ENCODE measurements around the gene REM2. TPM values are rescaled to one million over a fixed set of nuclear protein-coding genes. Genes with fewer than 3 reads are reported as not detected.

The REM2 gene
- total RNA-seq, 4 donors from 2014 or later: 0.42 to 0.44 TPM; not detected in 2

GRCh38 chr14:22887990-22888378 lies 5.0 kb downstream of the REM2 start:
- peak overlapping the region in 1 of 4 donors; percentile 76 for H3K27ac ChIP-seq
- no peaks in the 10 kb centered on the region for H3K27me3 ChIP-seq
- peak overlapping the region in 1 of 4 donors; percentile 61 for H3K4me3 ChIP-seq
- H3K4me1 ChIP-seq: peaks cover 0 to 33% (median 10%) of the 10 kb centered on the region in 4 donors
- 88 to 100% methylated on average over 2 to 4 of the region's 5 CpGs for WGBS, 2 donors
- no peak for DNase-seq (ENCODE audit: low spot score in 2 of 2)
- H3K9me3 ChIP-seq: no peaks in the 10 kb centered on the region
- TF ChIP-seq CTCF (IDR thresholded peaks at IDR 0.05) (no peak), POLR2A (IDR thresholded peaks at IDR 0.05) (no peak), EP300 (IDR thresholded peaks at IDR 0.05) (no peak)
- H3K36me3 ChIP-seq: peaks cover 0 to 6% (median 0%) of the 10 kb centered on the region in 3 donors

DNA sequence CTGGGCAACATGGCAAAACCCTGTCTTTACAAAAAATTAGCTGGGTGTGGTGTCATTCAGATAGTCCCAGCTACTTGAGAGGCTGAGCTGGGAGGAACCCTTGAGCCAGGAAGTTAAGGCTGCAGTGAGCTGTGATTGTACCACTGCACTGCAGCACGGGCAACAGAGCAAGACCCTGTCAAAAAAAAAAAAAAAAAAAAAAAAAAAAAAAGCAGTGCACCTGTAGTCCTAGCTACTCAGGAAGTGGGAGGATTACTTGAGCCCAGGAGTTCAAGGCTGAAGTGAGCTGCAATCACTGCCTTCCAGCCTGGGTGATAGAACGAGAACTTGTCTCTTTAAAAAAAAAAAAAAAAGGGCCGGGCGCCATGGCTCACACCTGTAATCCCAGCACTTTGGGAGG lies 5.6 kb downstream of the REM2 start:
- peak overlapping the region in 1 of 4 donors; percentile 76 for H3K27ac ChIP-seq
- WGBS, 2 donors: 82% methylated on average over 4 of the region's 4 CpGs
- DNase-seq (ENCODE audit: low spot score in 2 of 2): no peak
- TF ChIP-seq POLR2A (IDR thresholded peaks at IDR 0.05) (no peak), EP300 (IDR thresholded peaks at IDR 0.05) (no peak), CTCF (IDR thresholded peaks at IDR 0.05) (no peak)
- peaks cover 0 to 6% (median 0%) of the 10 kb centered on the region in 3 donors for H3K36me3 ChIP-seq
- no peaks in the 10 kb centered on the region for H3K9me3 ChIP-seq
- H3K4me1 ChIP-seq: peaks cover 0 to 26% (median 8%) of the 10 kb centered on the region in 4 donors
- no peak overlapping the region for H3K4me3 ChIP-seq
- H3K27me3 ChIP-seq: no peaks in the 10 kb centered on the region

GRCh38 chr14:22890416-22890815 lies 7.4 kb downstream of the REM2 start:
- no peak for DNase-seq (ENCODE audit: low spot score in 2 of 2)
- WGBS, 2 donors: 82 to 83% methylated on average over 1 of the region's 1 CpG

GRCh38 chr14:22892488-22892887 lies 9.5 kb downstream of the REM2 start:
- Histone ChIP-seq H3K4me3 (no peak overlapping the region), H3K27ac (no peak overlapping the region), H3K9me3 (no peaks in the 10 kb centered on the region), H3K4me1 (peaks cover 0 to 10% (median 5%) of the 10 kb centered on the region in 4 donors), H3K36me3 (peaks cover 0 to 12% (median 0%) of the 10 kb centered on the region in 3 donors), H3K27me3 (no peaks in the 10 kb centered on the region)
- no peak for TF ChIP-seq POLR2A (IDR thresholded peaks at IDR 0.05)
- no peak for TF ChIP-seq CTCF (IDR thresholded peaks at IDR 0.05)
- TF ChIP-seq EP300 (IDR thresholded peaks at IDR 0.05): no peak
- no peak for DNase-seq (ENCODE audit: low spot score in 2 of 2)
- WGBS, 2 donors: 66 to 68% methylated on average over 7 of the region's 7 CpGs

More at GRCh38 chr14:22890416-22890815, 7.4 kb downstream of the REM2 start:
- TF ChIP-seq POLR2A (IDR thresholded peaks at IDR 0.05) (no peak), EP300 (IDR thresholded peaks at IDR 0.05) (no peak), CTCF (IDR thresholded peaks at IDR 0.05) (no peak)
- no peak overlapping the region for H3K4me3 ChIP-seq
- H3K4me1 ChIP-seq: peaks cover 0 to 25% (median 8%) of the 10 kb centered on the region in 4 donors
- H3K27ac ChIP-seq: no peak overlapping the region
- no peaks in the 10 kb centered on the region for H3K9me3 ChIP-seq
- peaks cover 0 to 6% (median 0%) of the 10 kb centered on the region in 3 donors for H3K36me3 ChIP-seq
- no peaks in the 10 kb centered on the region for H3K27me3 ChIP-seq

GRCh38 chr14:22893706-22894105 lies 10.7 kb downstream of the REM2 start:
- Histone ChIP-seq H3K4me3 (no peak overlapping the region), H3K4me1 (no peaks in the 10 kb centered on the region), H3K27ac (no peak overlapping the region), H3K9me3 (no peaks in the 10 kb centered on the region), H3K27me3 (no peaks in the 10 kb centered on the region), H3K36me3 (peaks cover 0 to 12% (median 0%) of the 10 kb centered on the region in 3 donors)
- WGBS, 2 donors: 95 to 96% methylated on average over 4 of the region's 4 CpGs
- TF ChIP-seq POLR2A (IDR thresholded peaks at IDR 0.05) (no peak), CTCF (IDR thresholded peaks at IDR 0.05) (no peak), EP300 (IDR thresholded peaks at IDR 0.05) (no peak)
- DNase-seq (ENCODE audit: low spot score in 2 of 2): no peak
